GM19240 (cell line): ENCODE measurements around the gene CHRNA4.

Source experiments
- DNase-seq: peaks from one replicate; pipeline ENCODE4 v3.0.0; 2011; ENCODE audit warnings: low spot score; ENCODE audit not compliant: insufficient read length

Gene CHRNA4

GRCh38 chr20:63363981-63364561 lies 2.9 kb upstream of the CHRNA4 start:
- DNase-seq = no peak

GRCh38 chr20:63363013-63363957 lies 2.1 kb upstream of the CHRNA4 start:
- no peak for DNase-seq

GRCh38 chr20:63362436-63363009 lies 1.4 kb upstream of the CHRNA4 start:
- no peak for DNase-seq

GRCh38 chr20:63361519-63362435 lies 628 bp upstream of the CHRNA4 start:
- DNase-seq = no peak

- no peak for DNase-seq
Measured at GRCh38 chr20:63359937-63360849, 956 bp downstream of the CHRNA4 start.

GRCh38 chr20:63359164-63359934 lies 1.8 kb downstream of the CHRNA4 start:
- DNase-seq = no peak

GRCh38 chr20:63357921-63358905 lies 2.9 kb downstream of the CHRNA4 start:
- DNase-seq = no peak

GRCh38 chr20:63356931-63357879 lies 3.9 kb downstream of the CHRNA4 start:
- no peak for DNase-seq

GRCh38 chr20:63356511-63356910 lies 4.6 kb downstream of the CHRNA4 start:
- no peak for DNase-seq

GRCh38 chr20:63355781-63356295 lies 5.3 kb downstream of the CHRNA4 start:
- no peak for DNase-seq

GRCh38 chr20:63354636-63355350 lies 6.4 kb downstream of the CHRNA4 start:
- DNase-seq = no peak

- DNase-seq = no peak
Measured at GRCh38 chr20:63352811-63353221, 8.3 kb downstream of the CHRNA4 start.

GRCh38 chr20:63351811-63352591 lies 9.1 kb downstream of the CHRNA4 start:
- no peak for DNase-seq

- no peak for DNase-seq
Measured at GRCh38 chr20:63351326-63351700, 9.8 kb downstream of the CHRNA4 start.

- DNase-seq = no peak
Measured at GRCh38 chr20:63350597-63351325, 10.4 kb downstream of the CHRNA4 start.
